ENCODE measurements around the gene EIF2AK3. TPM values are rescaled to one million over a fixed set of nuclear protein-coding genes. Genes with fewer than 3 reads are reported as not detected.
A peak's percentile ranks its signal among the peaks of the same experiment; 100 is the strongest.

Gene EIF2AK3
- total and polyA plus RNA-seq, 2 of the 13 experiments (the other 11 are each of a cell fraction or from before 2014, with no cell fraction given): 10.3 to 30.6 TPM

DNA sequence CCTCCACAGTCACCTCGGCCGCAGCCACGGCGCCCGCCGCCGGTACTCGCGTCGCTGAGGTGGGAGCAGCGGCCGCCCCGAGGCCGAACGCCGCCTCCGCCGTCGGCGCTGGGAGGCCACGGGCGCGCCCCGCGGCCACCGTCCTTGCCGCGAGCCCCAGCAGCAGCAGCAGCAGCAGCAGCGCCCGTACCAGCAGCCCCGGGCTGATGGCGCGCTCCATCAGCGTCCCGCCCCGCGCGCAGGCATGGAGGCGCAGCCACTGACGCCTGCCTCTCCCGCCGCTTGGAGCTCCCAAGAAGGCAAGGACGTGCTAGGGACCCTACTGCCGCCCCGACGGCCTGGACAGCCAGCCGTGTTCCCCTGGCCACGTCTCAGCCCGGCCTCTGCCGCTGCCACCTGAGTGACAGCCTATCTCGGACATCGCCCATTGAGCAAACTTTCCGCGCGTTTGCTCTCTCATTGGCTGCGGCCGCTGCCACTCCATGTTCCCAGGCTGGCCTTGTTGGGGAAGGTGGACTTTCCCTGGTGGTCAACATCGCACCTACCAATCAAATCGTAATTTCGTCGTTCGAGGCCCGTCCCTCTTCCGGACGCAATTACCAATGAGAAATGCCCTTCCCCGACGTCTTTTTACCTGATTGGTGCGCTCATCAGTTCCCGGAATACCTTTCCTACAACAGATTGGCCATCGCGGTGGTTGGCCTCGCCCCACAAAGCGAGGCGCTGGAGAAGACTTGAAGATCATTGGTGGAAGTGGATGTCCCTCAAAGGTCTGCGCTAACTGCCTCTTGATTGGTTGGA, at the start of gene EIF2AK3 (continued):
- TF ChIP-seq, protein P1, sequence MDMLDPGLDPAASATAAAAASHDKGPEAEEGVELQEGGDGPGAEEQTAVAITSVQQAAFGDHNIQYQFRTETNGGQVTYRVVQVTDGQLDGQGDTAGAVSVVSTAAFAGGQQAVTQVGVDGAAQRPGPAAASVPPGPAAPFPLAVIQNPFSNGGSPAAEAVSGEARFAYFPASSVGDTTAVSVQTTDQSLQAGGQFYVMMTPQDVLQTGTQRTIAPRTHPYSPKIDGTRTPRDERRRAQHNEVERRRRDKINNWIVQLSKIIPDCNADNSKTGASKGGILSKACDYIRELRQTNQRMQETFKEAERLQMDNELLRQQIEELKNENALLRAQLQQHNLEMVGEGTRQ (IDR thresholded peaks at IDR 0.05; ENCODE audit: low read depth, low read length): no peak
- TF ChIP-seq, protein P1 (CRISPR knock-in tag; IDR thresholded peaks at IDR 0.05; ENCODE audit: borderline replicate concordance): no peak; the same call in 1 of the 2 replicates
- TF ChIP-seq ESRRA (CRISPR knock-in tag; IDR thresholded peaks at IDR 0.05; ENCODE audit: low read depth) (no peak), ZNF205 (CRISPR knock-in tag; IDR thresholded peaks at IDR 0.05) (no peak), FOSL2 (CRISPR knock-in tag; IDR thresholded peaks at IDR 0.05) (peak; percentile 46), RBM22 (optimal IDR thresholded peaks at IDR 0.05; ENCODE audit: low read length) (no peak), SMAD3 (CRISPR knock-in tag; IDR thresholded peaks at IDR 0.05) (0 out of 2 replicates have a peak, but pooled peaks have one; percentile 26), CBX5 (CRISPR knock-in tag; IDR thresholded peaks at IDR 0.05; ENCODE audit: borderline replicate concordance) (peak; percentile 76; the same call in 1 of the 2 replicates), ZNF878 (CRISPR knock-in tag; IDR thresholded peaks at IDR 0.05) (no peak), CBFB (CRISPR knock-in tag; IDR thresholded peaks at IDR 0.05) (peak; percentile 61; the same call in 1 of the 2 replicates), SRY (CRISPR knock-in tag; IDR thresholded peaks at IDR 0.05) (peak; percentile 74; the same call in 1 of the 2 replicates), ZNF660 (CRISPR knock-in tag; IDR thresholded peaks at IDR 0.05; ENCODE audit: borderline replicate concordance, low read depth) (no peak), RCOR2 (CRISPR knock-in tag; IDR thresholded peaks at IDR 0.05) (no peak), TCF7L2 (IDR thresholded peaks at IDR 0.05; ENCODE audit: low read depth, low read length) (no peak), ZNF605 (CRISPR knock-in tag; IDR thresholded peaks at IDR 0.05) (no peak)
- TF ChIP-seq, protein P2, sequence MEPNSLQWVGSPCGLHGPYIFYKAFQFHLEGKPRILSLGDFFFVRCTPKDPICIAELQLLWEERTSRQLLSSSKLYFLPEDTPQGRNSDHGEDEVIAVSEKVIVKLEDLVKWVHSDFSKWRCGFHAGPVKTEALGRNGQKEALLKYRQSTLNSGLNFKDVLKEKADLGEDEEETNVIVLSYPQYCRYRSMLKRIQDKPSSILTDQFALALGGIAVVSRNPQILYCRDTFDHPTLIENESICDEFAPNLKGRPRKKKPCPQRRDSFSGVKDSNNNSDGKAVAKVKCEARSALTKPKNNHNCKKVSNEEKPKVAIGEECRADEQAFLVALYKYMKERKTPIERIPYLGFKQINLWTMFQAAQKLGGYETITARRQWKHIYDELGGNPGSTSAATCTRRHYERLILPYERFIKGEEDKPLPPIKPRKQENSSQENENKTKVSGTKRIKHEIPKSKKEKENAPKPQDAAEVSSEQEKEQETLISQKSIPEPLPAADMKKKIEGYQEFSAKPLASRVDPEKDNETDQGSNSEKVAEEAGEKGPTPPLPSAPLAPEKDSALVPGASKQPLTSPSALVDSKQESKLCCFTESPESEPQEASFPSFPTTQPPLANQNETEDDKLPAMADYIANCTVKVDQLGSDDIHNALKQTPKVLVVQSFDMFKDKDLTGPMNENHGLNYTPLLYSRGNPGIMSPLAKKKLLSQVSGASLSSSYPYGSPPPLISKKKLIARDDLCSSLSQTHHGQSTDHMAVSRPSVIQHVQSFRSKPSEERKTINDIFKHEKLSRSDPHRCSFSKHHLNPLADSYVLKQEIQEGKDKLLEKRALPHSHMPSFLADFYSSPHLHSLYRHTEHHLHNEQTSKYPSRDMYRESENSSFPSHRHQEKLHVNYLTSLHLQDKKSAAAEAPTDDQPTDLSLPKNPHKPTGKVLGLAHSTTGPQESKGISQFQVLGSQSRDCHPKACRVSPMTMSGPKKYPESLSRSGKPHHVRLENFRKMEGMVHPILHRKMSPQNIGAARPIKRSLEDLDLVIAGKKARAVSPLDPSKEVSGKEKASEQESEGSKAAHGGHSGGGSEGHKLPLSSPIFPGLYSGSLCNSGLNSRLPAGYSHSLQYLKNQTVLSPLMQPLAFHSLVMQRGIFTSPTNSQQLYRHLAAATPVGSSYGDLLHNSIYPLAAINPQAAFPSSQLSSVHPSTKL (CRISPR knock-in tag; IDR thresholded peaks at IDR 0.05): no peak; the same call in 1 of the 2 replicates
- TF ChIP-seq, protein P3, sequence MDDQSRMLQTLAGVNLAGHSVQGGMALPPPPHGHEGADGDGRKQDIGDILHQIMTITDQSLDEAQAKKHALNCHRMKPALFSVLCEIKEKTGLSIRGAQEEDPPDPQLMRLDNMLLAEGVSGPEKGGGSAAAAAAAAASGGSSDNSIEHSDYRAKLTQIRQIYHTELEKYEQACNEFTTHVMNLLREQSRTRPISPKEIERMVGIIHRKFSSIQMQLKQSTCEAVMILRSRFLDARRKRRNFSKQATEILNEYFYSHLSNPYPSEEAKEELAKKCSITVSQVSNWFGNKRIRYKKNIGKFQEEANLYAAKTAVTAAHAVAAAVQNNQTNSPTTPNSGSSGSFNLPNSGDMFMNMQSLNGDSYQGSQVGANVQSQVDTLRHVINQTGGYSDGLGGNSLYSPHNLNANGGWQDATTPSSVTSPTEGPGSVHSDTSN (CRISPR knock-in tag; IDR thresholded peaks at IDR 0.05; ENCODE audit: borderline replicate concordance): peak; percentile 90; the same call in 1 of the 2 replicates
- TF ChIP-seq, protein P4, sequence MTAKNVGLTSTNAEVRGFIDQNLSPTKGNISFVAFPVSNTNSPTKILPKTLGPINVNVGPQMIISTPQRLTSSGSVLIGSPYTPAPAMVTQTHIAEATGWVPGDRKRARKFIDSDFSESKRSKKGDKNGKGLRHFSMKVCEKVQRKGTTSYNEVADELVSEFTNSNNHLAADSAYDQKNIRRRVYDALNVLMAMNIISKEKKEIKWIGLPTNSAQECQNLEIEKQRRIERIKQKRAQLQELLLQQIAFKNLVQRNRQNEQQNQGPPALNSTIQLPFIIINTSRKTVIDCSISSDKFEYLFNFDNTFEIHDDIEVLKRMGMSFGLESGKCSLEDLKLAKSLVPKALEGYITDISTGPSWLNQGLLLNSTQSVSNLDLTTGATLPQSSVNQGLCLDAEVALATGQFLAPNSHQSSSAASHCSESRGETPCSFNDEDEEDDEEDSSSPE (CRISPR knock-in tag; IDR thresholded peaks at IDR 0.05): peak; percentile 96
- TF ChIP-seq, protein P5, sequence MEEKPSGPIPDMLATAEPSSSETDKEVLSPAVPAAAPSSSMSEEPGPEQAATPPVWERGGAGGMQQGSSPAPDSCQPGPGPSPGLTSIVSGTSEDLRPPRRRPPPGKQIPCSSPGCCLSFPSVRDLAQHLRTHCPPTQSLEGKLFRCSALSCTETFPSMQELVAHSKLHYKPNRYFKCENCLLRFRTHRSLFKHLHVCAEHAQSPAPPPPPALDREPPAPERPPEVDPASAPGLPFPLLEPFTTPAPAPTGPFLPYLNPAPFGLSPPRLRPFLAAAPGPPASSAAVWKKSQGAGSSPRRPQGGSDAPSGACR (CRISPR knock-in tag; IDR thresholded peaks at IDR 0.05): no peak; the same call in 1 of the 2 replicates
